KMS-11 (cell line): ENCODE data around the gene EIF4G1.
A peak's percentile ranks its signal among the peaks of the same experiment; 100 is the strongest.

Source experiments
- H2AFZ ChIP-seq: fragments of 200-600 bp; sonication (generic); 2 replicates; pipeline ENCODE4 v1.6.1; 2016; ENCODE audit warnings: antibody characterized with exemption, mixed run types, low read depth
- H3K27ac ChIP-seq: fragments of 200-600 bp; sonication (generic); 2 replicates; pipeline ENCODE4 v1.6.1; 2016; ENCODE audit warnings: mild to moderate bottlenecking, mixed run types
- H3K27me3 ChIP-seq: fragments of 200-600 bp; sonication (generic); 2 replicates; pipeline ENCODE4 v1.6.1; 2017; ENCODE audit warnings: mild to moderate bottlenecking, low read depth, mixed run types, moderate library complexity; ENCODE audit not compliant: insufficient read depth
- H3K36me3 ChIP-seq: fragments of 200-600 bp; sonication (generic); 2 replicates; pipeline ENCODE4 v1.6.1; 2017; ENCODE audit warnings: mild to moderate bottlenecking, mixed run types; ENCODE audit not compliant: insufficient read depth
- H3K4me1 ChIP-seq: fragments of 200-600 bp; sonication (generic); 2 replicates; pipeline ENCODE4 v1.6.1; 2016; ENCODE audit warnings: mild to moderate bottlenecking, low read depth, mixed run types; ENCODE audit not compliant: poor library complexity, severe bottlenecking
- H3K4me2 ChIP-seq: fragments of 200-600 bp; sonication (generic); 2 replicates; pipeline ENCODE4 v1.7.0; 2016; ENCODE audit warnings: mild to moderate bottlenecking, mixed run types
- H3K4me3 ChIP-seq: fragments of 200-600 bp; sonication (generic); IDR thresholded peaks from 2 replicates; pipeline ENCODE4 v1.6.1; 2017; ENCODE audit warnings: low read depth, low read length, mixed read lengths; ENCODE audit not compliant: insufficient read depth
- H3K79me2 ChIP-seq: fragments of 200-600 bp; sonication (generic); 2 replicates; pipeline ENCODE4 v1.6.1; 2016; ENCODE audit warnings: low read depth, mixed run types; ENCODE audit not compliant: insufficient read depth
- H3K9ac ChIP-seq: fragments of 200-600 bp; sonication (generic); 2 replicates; pipeline ENCODE4 v1.6.1; 2016; ENCODE audit warnings: mild to moderate bottlenecking, mixed run types
- H4K20me1 ChIP-seq: fragments of 200-600 bp; sonication (generic); 2 replicates; pipeline ENCODE4 v1.6.1; 2016; ENCODE audit warnings: mild to moderate bottlenecking, mixed run types; ENCODE audit not compliant: insufficient read depth
- TF ChIP-seq, protein P1 (sequence below): fragments of 200-600 bp; sonication (generic); conservative IDR thresholded peaks from 2 replicates; pipeline ENCODE4 v1.6.1; 2017; ENCODE audit warnings: low read depth, mild to moderate bottlenecking, antibody characterized with exemption, low read length, moderate library complexity, mixed read lengths

The EIF4G1 gene

DNA sequence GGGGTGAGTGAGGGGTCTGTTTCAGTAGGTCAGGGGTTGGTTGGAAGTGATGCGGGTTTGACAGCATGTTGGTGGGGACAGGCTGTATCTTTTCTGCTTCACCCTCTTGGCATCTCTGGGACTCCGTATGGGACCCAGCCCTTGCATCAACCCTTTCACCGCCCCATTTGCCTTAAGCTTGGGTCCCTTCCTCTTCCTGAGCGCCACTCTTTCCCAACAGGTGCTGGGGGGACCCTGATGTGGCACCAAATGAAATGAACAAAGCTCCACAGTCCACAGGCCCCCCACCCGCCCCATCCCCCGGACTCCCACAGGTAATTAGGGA lies 1.1 kb downstream of the EIF4G1 start:
- Histone ChIP-seq H3K36me3 (peaks cover 14% of the 10 kb centered on the region; the same call in 1 of the 2 replicates), H4K20me1 (peaks cover 37% of the 10 kb centered on the region), H3K27ac (peak overlapping the region; percentile 78), H3K79me2 (peaks cover 55% of the 10 kb centered on the region), H3K4me3 (peak overlapping the region; percentile 17), H3K4me2 (peak overlapping the region; percentile 79), H3K9ac (peak overlapping the region; percentile 97), H2AFZ (no peak overlapping the region), H3K27me3 (no peaks in the 10 kb centered on the region), H3K4me1 (peaks cover 49% of the 10 kb centered on the region)
- TF ChIP-seq, protein P1, sequence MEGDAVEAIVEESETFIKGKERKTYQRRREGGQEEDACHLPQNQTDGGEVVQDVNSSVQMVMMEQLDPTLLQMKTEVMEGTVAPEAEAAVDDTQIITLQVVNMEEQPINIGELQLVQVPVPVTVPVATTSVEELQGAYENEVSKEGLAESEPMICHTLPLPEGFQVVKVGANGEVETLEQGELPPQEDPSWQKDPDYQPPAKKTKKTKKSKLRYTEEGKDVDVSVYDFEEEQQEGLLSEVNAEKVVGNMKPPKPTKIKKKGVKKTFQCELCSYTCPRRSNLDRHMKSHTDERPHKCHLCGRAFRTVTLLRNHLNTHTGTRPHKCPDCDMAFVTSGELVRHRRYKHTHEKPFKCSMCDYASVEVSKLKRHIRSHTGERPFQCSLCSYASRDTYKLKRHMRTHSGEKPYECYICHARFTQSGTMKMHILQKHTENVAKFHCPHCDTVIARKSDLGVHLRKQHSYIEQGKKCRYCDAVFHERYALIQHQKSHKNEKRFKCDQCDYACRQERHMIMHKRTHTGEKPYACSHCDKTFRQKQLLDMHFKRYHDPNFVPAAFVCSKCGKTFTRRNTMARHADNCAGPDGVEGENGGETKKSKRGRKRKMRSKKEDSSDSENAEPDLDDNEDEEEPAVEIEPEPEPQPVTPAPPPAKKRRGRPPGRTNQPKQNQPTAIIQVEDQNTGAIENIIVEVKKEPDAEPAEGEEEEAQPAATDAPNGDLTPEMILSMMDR, result no peak

DNA sequence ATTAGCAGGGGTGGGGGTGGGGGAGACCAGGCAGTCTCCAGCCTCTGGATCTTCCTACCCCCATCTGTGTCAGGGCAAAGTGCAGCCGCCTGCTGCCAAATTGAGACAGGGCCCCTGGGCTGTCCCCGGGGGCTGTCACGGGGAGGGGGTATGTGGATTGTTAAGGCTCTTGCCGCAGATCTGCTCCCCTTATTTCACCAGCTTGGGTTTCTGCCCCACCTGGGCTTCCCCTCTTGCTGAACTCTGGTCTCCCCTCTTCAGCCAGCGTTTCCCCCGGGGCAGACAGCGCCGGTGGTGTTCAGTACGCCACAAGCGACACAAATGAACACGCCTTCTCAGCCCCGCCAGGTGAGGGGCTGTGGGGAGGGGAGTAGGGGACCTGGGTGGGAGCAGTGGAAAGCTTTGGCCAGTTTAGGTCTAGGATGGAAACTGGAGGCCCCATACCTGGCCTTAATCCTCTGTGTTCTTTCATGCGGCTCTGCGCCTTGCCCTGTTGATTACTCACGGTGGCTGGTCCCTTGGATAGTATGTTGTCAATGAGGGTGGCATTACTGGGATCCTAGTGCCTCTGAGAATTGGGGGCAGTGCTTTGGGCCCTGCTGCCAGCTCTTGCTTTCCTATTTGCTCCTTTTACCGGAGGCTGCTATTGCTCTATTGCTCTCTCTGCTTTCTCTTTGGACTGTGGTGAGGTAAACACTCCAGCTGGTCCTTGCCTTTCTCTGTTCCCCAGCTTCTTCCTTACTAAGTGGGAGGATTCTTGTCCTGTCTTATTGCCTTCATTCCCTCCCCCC lies 1.7 kb downstream of the EIF4G1 start:
- peak overlapping the region; percentile 79 for H3K4me2 ChIP-seq
- peaks cover 53% of the 10 kb centered on the region for H3K4me1 ChIP-seq
- H3K79me2 ChIP-seq, result peaks cover 61% of the 10 kb centered on the region
- H3K36me3 ChIP-seq, result peaks cover 18% of the 10 kb centered on the region; the same call in 1 of the 2 replicates
- peak overlapping the region; percentile 91 for H3K4me3 ChIP-seq
- peak overlapping the region; percentile 97; the same call in 1 of the 2 replicates for H3K9ac ChIP-seq
- peak overlapping the region; percentile 78; the same call in 1 of the 2 replicates for H3K27ac ChIP-seq
- H4K20me1 ChIP-seq, result peaks cover 42% of the 10 kb centered on the region
- TF ChIP-seq, protein P1, result no peak
- H2AFZ ChIP-seq, result no peak overlapping the region
- no peaks in the 10 kb centered on the region; the same call in 1 of the 2 replicates for H3K27me3 ChIP-seq

- peaks cover 42% of the 10 kb centered on the region for H4K20me1 ChIP-seq
- peak overlapping the region; percentile 11; the same call in 1 of the 2 replicates for H3K27ac ChIP-seq
- no peaks in the 10 kb centered on the region; the same call in 1 of the 2 replicates for H3K27me3 ChIP-seq
- H3K4me3 ChIP-seq, result peak overlapping the region; percentile 72
- no peak overlapping the region for H2AFZ ChIP-seq
- peaks cover 25% of the 10 kb centered on the region; the same call in 1 of the 2 replicates for H3K36me3 ChIP-seq
- TF ChIP-seq, protein P1, result no peak
- H3K4me1 ChIP-seq, result peaks cover 53% of the 10 kb centered on the region
- peak overlapping the region; percentile 79 for H3K4me2 ChIP-seq
- no peak overlapping the region; the same call in 1 of the 2 replicates for H3K9ac ChIP-seq
- peaks cover 68% of the 10 kb centered on the region for H3K79me2 ChIP-seq
Measured at GRCh38 chr3:184316792-184317191, 2.4 kb downstream of the EIF4G1 start.

DNA sequence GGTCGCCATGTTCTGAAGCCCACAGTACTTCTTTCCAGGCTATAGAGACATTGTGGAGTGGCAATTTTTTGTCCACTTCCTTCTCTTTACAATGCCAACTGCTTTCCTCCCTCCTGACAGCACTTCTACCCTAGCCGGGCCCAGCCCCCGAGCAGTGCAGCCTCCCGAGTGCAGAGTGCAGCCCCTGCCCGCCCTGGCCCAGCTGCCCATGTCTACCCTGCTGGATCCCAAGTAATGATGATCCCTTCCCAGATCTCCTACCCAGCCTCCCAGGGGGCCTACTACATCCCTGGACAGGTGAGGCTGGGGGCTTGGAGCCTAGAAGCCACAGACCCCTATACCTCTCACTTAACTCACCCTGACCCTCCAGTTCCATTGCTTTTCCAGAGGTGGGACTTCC lies 2.8 kb downstream of the EIF4G1 start:
- H3K27ac ChIP-seq, result peak overlapping the region; percentile 11; the same call in 1 of the 2 replicates
- peaks cover 42% of the 10 kb centered on the region for H4K20me1 ChIP-seq
- H3K4me1 ChIP-seq, result peaks cover 53% of the 10 kb centered on the region
- TF ChIP-seq, protein P1, result no peak
- no peak overlapping the region for H3K4me3 ChIP-seq
- no peak overlapping the region for H2AFZ ChIP-seq
- H3K36me3 ChIP-seq, result peaks cover 29% of the 10 kb centered on the region; the same call in 1 of the 2 replicates
- no peaks in the 10 kb centered on the region; the same call in 1 of the 2 replicates for H3K27me3 ChIP-seq
- peak overlapping the region; percentile 79 for H3K4me2 ChIP-seq
- peaks cover 72% of the 10 kb centered on the region for H3K79me2 ChIP-seq
- H3K9ac ChIP-seq, result no peak overlapping the region
